RWPE1 (cell line): ENCODE measurements around the gene CHD9.
A peak's percentile ranks its signal among the peaks of the same experiment; 100 is the strongest.

ENCODE experiments used
- CTCF ChIA-PET: fragments of 350-600 bp; sonication (Branson Sonifier 250); formaldehyde crosslinking; extraction: SDS; loops from one replicate; lab custom pipeline; 2021; lab: Yijun Ruan, JAX
- POLR2A ChIA-PET: fragments of 400-600 bp; formaldehyde crosslinking; extraction: SDS; loops from one replicate; lab custom pipeline; 2020; ENCODE audit warnings: antibody characterized with exemption; ENCODE audit not compliant: low non-redundant PET; lab: Yijun Ruan, JAX
- DNase-seq: peaks from one replicate; pipeline ENCODE4 v3.0.0; 2012; ENCODE audit warnings: low spot score
- H3K27ac ChIP-seq: fragments of 450-650 bp; 2 replicates; pipeline ENCODE4 v1.5.1; 2017
- CTCF ChIP-seq: fragments of 450-650 bp; conservative IDR thresholded peaks from 2 replicates; pipeline ENCODE4 v1.5.1; 2017; ENCODE audit warnings: low read depth, mild to moderate bottlenecking

CHD9 gene

GRCh38 chr16:53191413-53191812 is 136.6 kb downstream of the CHD9 start:
- ChIA-PET CTCF (interaction anchor here (0.6 kb wide), 1 partner anchor 98 kb away, joined by 3 read pairs; no protein-coding TSS in a partner anchor), POLR2A (no interaction called here)
- no peak for TF ChIP-seq CTCF
- no peak for DNase-seq
- H3K27ac ChIP-seq: no peak overlapping the region

- POLR2A ChIA-PET: no interaction called here
- CTCF ChIA-PET: no interaction called here
- no peak overlapping the region for H3K27ac ChIP-seq
- no peak for TF ChIP-seq CTCF
- no peak for DNase-seq
These were observed 144.1 kb downstream of the CHD9 start for GRCh38 chr16:53198933-53199332.

DNA sequence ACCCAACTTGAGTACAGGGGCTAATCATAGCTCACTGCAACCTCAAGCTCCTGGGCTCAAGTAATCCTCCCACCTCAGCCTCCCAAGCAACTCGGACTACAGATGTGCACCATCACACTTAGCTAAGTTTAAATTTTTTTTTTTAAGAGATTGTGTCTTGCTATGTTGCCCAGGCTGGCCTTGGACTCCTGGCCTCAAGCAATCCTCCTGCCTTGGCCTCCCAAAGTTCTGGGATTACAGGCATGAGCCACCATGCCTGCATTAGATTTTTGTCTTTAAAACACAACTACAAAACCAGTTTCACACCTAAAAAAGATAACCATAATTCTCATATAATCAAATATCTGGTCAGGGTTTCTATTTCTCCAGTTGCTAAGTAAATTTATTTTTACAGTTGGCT is 147.1 kb downstream of the CHD9 start:
- POLR2A ChIA-PET: no interaction called here
- CTCF ChIA-PET: no interaction called here
- no peak for TF ChIP-seq CTCF

DNA sequence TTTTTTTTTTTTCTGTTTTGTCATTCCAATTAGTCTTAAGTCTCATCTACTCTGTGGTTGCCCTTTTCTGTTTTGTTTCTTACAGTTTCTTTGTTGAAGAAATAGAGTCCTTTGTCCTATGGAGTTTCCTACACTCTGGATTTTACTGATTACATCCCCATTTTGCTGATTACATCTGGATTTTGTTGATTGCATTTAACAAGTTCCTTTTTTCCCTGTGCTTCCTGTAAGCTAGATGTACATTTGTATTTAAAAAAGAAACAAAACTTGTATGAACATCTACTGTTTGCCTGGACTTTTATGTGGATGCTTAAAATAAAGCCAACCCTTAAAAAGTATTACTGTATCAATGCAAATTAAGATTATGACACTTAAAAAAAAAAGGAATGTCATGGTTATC is 147.6 kb downstream of the CHD9 start:
- no peak for DNase-seq
- ChIA-PET CTCF (interaction anchor here (0.6 kb wide), 1 partner anchor 156 kb away, joined by 3 read pairs; no protein-coding TSS in a partner anchor), POLR2A (no interaction called here)
- H3K27ac ChIP-seq: no peak overlapping the region
- no peak for TF ChIP-seq CTCF

More for the DNA sequence above, 147.1 kb downstream of the CHD9 start:
- H3K27ac ChIP-seq: no peak overlapping the region
- no peak for DNase-seq

DNA sequence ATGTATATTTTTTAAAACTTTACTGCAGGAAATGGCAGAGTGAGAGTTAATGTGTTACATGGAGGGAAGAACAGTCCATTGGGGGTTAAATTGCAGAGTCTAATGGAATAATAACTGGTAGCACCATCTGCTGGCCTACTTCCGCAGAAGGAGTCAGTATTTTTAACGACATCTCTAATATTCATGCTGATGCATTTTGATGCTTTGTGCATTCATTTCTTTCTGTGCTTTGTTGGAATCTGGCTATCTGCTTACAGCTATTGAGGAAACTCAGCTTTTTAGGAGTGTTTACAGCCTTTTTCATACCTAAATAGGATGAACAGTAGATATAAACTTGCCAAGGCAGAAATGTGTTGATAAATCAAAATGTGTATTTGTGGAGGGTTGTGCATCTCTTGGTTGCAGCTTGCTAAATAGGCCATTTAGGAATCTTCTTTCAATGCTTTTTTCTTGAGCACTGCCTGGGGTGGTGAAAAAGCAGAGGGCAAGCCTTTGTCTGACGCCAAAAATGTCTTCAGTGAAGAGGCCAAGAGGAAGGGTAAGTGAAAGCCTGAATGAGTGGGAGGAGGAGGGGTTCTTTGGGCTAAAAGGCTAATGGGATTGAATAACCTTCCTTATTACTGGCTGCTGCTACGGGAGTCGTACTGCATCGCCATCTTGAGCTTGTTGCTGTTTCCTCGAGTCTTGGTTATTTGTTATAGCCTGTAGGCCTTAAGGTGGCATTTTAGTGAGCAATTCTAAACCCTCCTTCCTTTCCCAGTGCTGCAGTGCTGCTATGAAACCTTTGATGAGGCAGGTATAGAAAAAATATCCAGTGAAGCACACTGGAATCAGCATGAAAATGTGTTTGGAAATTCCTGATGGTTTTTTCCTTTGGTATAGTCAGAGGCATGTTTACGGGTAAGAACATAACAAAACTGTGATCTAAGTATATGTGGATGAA is 153.3 kb downstream of the CHD9 start:
- H3K27ac ChIP-seq: peak overlapping the region; percentile 54
- peak; percentile 71 for TF ChIP-seq CTCF
- ChIA-PET POLR2A (no interaction called here), CTCF (interaction anchor here (0.6 to 1.3 kb wide), 10 partner anchors 11 to 477 kb away, joined by 3 to 6 read pairs (median 3); partner anchors contain the start of genes CHD9 and CHD9NB)
- peak; percentile 82 for DNase-seq

- ChIA-PET POLR2A (no interaction called here), CTCF (no interaction called here)
- H3K27ac ChIP-seq: no peak overlapping the region
- no peak for DNase-seq
- TF ChIP-seq CTCF: no peak
These were observed 154.6 kb downstream of the CHD9 start for GRCh38 chr16:53209429-53209828.
